ENCODE data around the gene ZIC2. TPM values are rescaled to one million over a fixed set of nuclear protein-coding genes. Genes with fewer than 3 reads are reported as not detected.

ZIC2 gene
- total and polyA plus RNA-seq, 2 donors = 0.05 to 0.30 TPM

- H3K27me3 ChIP-seq (ENCODE audit: control insufficient read depth in 2 of 2, insufficient read depth in 1 of 2, low read length in 1 of 2) = peaks cover 76 to 98% of the 10 kb centered on the region in 2 donors
- peaks cover 3 to 4% of the 10 kb centered on the region in 2 donors for H3K4me1 ChIP-seq (ENCODE audit: control insufficient read depth in 2 of 2, insufficient read depth in 2 of 2, low read length in 2 of 2)
- no peaks in the 10 kb centered on the region for H3K36me3 ChIP-seq (ENCODE audit: control insufficient read depth in 2 of 2, insufficient read depth in 2 of 2, low read length in 1 of 2)
- WGBS = 3% methylated on average over 68 of the region's 68 CpGs
- peaks cover 0 to 16% of the 10 kb centered on the region in 2 donors for H3K9me3 ChIP-seq (ENCODE audit: control insufficient read depth in 2 of 2, insufficient read depth in 1 of 2, low read length in 1 of 2)
- DNase-seq (ENCODE audit: low read depth in 6 of 9, low spot score in 9 of 9) = no peak
- H3K4me3 ChIP-seq (ENCODE audit: low read length in 2 of 2) = no peak overlapping the region
- H3K27ac ChIP-seq (ENCODE audit: low read depth in 1 of 2, low read length in 1 of 2) = no peak overlapping the region
Observed at GRCh38 chr13:99956473-99957349, 24.9 kb upstream of the ZIC2 start.

DNA sequence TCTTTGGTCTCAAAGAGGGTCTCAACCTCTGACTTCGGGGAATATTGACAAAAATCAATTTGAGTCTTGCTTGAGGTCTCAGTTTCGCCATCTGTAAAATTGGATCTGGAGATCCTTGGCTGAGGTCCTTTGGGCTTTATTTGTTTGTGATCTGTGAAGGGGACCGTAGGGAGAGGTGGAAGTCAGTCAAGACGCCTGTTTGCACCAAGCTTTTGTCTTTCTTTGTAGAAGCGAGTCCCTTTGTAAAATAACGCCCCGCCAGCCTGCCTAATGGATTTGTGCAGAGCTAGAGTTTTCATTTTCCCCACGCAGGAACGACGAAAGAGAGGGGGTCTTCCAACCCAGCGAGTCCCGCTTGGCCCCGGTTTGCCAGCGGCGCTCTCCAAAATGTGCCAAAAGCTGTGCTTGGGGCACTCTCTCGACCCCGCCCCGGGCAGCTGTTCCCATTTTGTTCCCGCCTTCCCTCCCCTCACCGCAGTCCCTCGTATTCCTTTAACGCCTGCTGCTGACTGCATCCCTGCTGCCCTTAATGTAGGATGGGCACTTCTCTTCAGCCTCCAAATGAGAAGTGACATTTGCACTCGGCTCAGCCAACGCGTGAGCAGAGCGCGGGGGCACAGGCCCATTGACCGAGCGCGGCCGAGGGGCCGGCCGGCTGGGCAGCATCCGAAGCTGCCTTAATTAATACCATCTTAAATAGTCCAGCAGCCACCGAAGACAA, 23.0 kb upstream of the ZIC2 start:
- DNase-seq (ENCODE audit: low read depth in 6 of 9, low spot score in 9 of 9) = no peak
- H3K36me3 ChIP-seq (ENCODE audit: control insufficient read depth in 2 of 2, insufficient read depth in 2 of 2, low read length in 1 of 2) = no peaks in the 10 kb centered on the region
- no peak overlapping the region for H3K27ac ChIP-seq (ENCODE audit: low read depth in 1 of 2, low read length in 1 of 2)
- no peak overlapping the region for H3K4me3 ChIP-seq (ENCODE audit: low read length in 2 of 2)
- peaks cover 3 to 4% of the 10 kb centered on the region in 2 donors for H3K4me1 ChIP-seq (ENCODE audit: control insufficient read depth in 2 of 2, insufficient read depth in 2 of 2, low read length in 2 of 2)
- H3K9me3 ChIP-seq (ENCODE audit: control insufficient read depth in 2 of 2, insufficient read depth in 1 of 2, low read length in 1 of 2) = peaks cover 0 to 16% of the 10 kb centered on the region in 2 donors
- peaks cover 87 to 97% of the 10 kb centered on the region in 2 donors for H3K27me3 ChIP-seq (ENCODE audit: control insufficient read depth in 2 of 2, insufficient read depth in 1 of 2, low read length in 1 of 2)
- 13% methylated on average over 35 of the region's 35 CpGs for WGBS

DNA sequence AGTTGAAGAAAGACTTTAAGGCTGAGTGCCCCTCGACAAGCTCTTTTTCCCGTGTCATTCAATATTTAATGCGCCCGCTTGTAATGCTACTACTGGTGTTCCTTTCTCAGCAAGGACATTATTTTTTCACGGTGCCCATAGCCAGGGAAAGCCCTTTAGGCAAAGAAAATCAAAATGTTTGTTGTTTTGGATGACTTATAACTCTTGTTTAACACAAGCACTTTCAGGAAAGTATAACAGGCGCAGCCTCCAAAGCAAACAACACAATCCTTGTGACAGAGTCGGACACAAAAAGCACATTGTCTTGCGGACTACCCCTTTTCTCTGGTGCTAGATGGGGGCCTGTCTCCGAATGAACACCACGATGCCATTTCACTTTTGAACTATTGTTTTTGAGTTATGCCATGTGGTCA, 22.5 kb upstream of the ZIC2 start:
- Histone ChIP-seq H3K27me3 (ENCODE audit: control insufficient read depth in 2 of 2, insufficient read depth in 1 of 2, low read length in 1 of 2) (peaks cover 86 to 97% of the 10 kb centered on the region in 2 donors), H3K27ac (ENCODE audit: low read depth in 1 of 2, low read length in 1 of 2) (no peak overlapping the region), H3K36me3 (ENCODE audit: control insufficient read depth in 2 of 2, insufficient read depth in 2 of 2, low read length in 1 of 2) (no peaks in the 10 kb centered on the region), H3K4me1 (ENCODE audit: control insufficient read depth in 2 of 2, insufficient read depth in 2 of 2, low read length in 2 of 2) (peaks cover 3 to 4% of the 10 kb centered on the region in 2 donors), H3K4me3 (ENCODE audit: low read length in 2 of 2) (no peak overlapping the region), H3K9me3 (ENCODE audit: control insufficient read depth in 2 of 2, insufficient read depth in 1 of 2, low read length in 1 of 2) (peaks cover 0 to 16% of the 10 kb centered on the region in 2 donors)
- no peak for DNase-seq (ENCODE audit: low read depth in 6 of 9, low spot score in 9 of 9)
- 16% methylated on average over 10 of the region's 10 CpGs for WGBS

GRCh38 chr13:99959540-99960230, 21.9 kb upstream of the ZIC2 start:
- peaks cover 3 to 4% of the 10 kb centered on the region in 2 donors for H3K4me1 ChIP-seq (ENCODE audit: control insufficient read depth in 2 of 2, insufficient read depth in 2 of 2, low read length in 2 of 2)
- whole genome bisulfite sequencing = 6% methylated on average over 49 of the region's 49 CpGs
- no peaks in the 10 kb centered on the region for H3K36me3 ChIP-seq (ENCODE audit: control insufficient read depth in 2 of 2, insufficient read depth in 2 of 2, low read length in 1 of 2)
- H3K9me3 ChIP-seq (ENCODE audit: control insufficient read depth in 2 of 2, insufficient read depth in 1 of 2, low read length in 1 of 2) = peaks cover 0 to 16% of the 10 kb centered on the region in 2 donors
- H3K4me3 ChIP-seq (ENCODE audit: low read length in 2 of 2) = no peak overlapping the region
- peaks cover 84 to 96% of the 10 kb centered on the region in 2 donors for H3K27me3 ChIP-seq (ENCODE audit: control insufficient read depth in 2 of 2, insufficient read depth in 1 of 2, low read length in 1 of 2)
- no peak for DNase-seq (ENCODE audit: low read depth in 6 of 9, low spot score in 9 of 9)
- H3K27ac ChIP-seq (ENCODE audit: low read depth in 1 of 2, low read length in 1 of 2) = no peak overlapping the region

DNA sequence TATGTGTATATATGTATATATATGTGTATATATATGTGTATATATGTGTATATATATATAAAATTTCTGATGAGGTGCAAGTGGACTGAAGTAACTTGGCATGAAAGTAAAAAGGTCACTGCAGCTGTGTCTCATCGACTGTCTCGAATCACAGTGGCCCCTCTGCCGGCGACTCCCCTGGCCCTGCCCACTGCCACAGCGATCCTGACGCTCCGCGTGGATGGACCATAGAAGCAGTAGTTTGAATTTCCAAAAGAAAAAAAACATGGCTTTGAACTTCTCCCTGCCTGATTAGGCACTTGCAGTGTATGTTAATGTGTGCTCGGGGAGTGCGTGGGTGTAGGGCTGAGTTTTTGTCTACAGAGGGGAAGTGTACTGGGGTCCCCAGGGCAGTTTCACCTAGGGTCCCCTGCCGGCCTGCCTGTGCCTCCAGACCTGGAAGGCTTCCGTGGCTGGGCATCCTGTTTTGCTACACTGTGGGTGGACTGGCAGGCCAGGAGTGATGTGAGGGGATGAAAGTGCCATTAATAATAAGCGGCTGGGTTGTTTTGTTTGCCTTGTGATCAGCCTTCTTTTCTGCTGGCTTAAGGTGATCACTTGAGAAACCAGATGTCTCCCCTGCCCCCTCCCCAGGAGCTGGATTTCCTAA, 20.8 kb upstream of the ZIC2 start:
- H3K4me3 ChIP-seq (ENCODE audit: low read length in 2 of 2) = no peak overlapping the region
- peaks cover under 1 to 3% of the 10 kb centered on the region in 2 donors for H3K4me1 ChIP-seq (ENCODE audit: control insufficient read depth in 2 of 2, insufficient read depth in 2 of 2, low read length in 2 of 2)
- H3K27ac ChIP-seq (ENCODE audit: low read depth in 1 of 2, low read length in 1 of 2) = no peak overlapping the region
- H3K9me3 ChIP-seq (ENCODE audit: control insufficient read depth in 2 of 2, insufficient read depth in 1 of 2, low read length in 1 of 2) = peaks cover 0 to 16% of the 10 kb centered on the region in 2 donors
- DNase-seq (ENCODE audit: low read depth in 6 of 9, low spot score in 9 of 9) = no peak
- 12% methylated on average over 13 of the region's 13 CpGs for WGBS
- H3K27me3 ChIP-seq (ENCODE audit: control insufficient read depth in 2 of 2, insufficient read depth in 1 of 2, low read length in 1 of 2) = peaks cover 84 to 96% of the 10 kb centered on the region in 2 donors
- H3K36me3 ChIP-seq (ENCODE audit: control insufficient read depth in 2 of 2, insufficient read depth in 2 of 2, low read length in 1 of 2) = no peaks in the 10 kb centered on the region

DNA sequence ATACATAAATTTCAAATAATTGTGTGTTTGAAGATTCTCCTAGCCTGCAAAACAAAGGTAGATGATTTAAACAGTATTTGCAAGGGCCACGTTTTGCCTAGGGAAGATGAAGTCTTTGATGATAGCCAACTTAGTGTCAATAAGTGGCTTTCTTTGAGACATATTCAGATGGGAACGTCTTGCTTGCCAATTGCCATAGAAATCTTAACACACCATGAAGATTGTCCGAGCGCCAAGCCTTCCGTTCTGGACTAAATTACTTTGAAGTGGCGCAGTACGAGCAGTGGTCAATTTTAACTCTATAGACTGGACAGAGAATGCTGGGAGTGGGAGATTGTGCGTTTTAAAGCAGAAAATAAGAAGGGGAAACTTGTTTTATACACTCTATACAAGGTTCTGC, 19.9 kb upstream of the ZIC2 start:
- H3K4me1 ChIP-seq (ENCODE audit: control insufficient read depth in 2 of 2, insufficient read depth in 2 of 2, low read length in 2 of 2) = peaks cover 0 to 3% of the 10 kb centered on the region in 2 donors
- H3K27ac ChIP-seq (ENCODE audit: low read depth in 1 of 2, low read length in 1 of 2) = no peak overlapping the region
- peaks cover 84 to 96% of the 10 kb centered on the region in 2 donors for H3K27me3 ChIP-seq (ENCODE audit: control insufficient read depth in 2 of 2, insufficient read depth in 1 of 2, low read length in 1 of 2)
- WGBS = 62% methylated on average over 8 of the region's 8 CpGs
- no peaks in the 10 kb centered on the region for H3K36me3 ChIP-seq (ENCODE audit: control insufficient read depth in 2 of 2, insufficient read depth in 2 of 2, low read length in 1 of 2)
- DNase-seq (ENCODE audit: low read depth in 6 of 9, low spot score in 9 of 9) = no peak
- no peak overlapping the region for H3K4me3 ChIP-seq (ENCODE audit: low read length in 2 of 2)
- peaks cover 0 to 10% of the 10 kb centered on the region in 2 donors for H3K9me3 ChIP-seq (ENCODE audit: control insufficient read depth in 2 of 2, insufficient read depth in 1 of 2, low read length in 1 of 2)

GRCh38 chr13:99962242-99962641, 19.3 kb upstream of the ZIC2 start:
- Histone ChIP-seq H3K4me1 (ENCODE audit: control insufficient read depth in 2 of 2, insufficient read depth in 2 of 2, low read length in 2 of 2) (peaks cover 0 to 3% of the 10 kb centered on the region in 2 donors), H3K27ac (ENCODE audit: low read depth in 1 of 2, low read length in 1 of 2) (no peak overlapping the region), H3K9me3 (ENCODE audit: control insufficient read depth in 2 of 2, insufficient read depth in 1 of 2, low read length in 1 of 2) (peaks cover 0 to 10% of the 10 kb centered on the region in 2 donors), H3K36me3 (ENCODE audit: control insufficient read depth in 2 of 2, insufficient read depth in 2 of 2, low read length in 1 of 2) (no peaks in the 10 kb centered on the region), H3K4me3 (ENCODE audit: low read length in 2 of 2) (no peak overlapping the region), H3K27me3 (ENCODE audit: control insufficient read depth in 2 of 2, insufficient read depth in 1 of 2, low read length in 1 of 2) (peaks cover 79 to 96% of the 10 kb centered on the region in 2 donors)
- no peak for DNase-seq (ENCODE audit: low read depth in 6 of 9, low spot score in 9 of 9)
- WGBS = 87% methylated on average over 1 of the region's 1 CpG

DNA sequence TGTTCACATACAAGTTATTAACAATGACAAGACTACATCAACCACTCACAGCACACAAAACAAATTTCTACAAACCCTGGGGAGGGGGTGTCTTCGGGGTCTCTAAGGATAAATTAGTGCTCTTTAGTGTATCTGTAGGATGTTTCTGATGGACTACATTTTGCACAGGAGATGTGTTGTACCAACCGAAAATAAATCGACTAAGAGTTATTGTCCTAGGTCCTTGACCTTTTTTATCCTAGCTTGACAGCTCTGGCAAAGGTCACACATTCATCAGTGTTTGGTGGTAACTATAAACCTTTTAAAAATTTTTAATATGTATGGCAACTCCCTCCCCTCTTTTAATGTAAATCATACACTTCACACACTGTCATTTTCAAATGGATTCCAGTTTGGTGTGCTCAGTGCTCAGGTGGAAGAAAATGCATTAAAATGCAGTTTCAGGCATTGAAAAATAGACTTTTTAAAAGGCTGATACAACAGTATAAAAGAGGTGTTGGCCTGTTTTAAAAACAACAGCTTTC, 17.7 kb upstream of the ZIC2 start:
- peaks cover 76 to 96% of the 10 kb centered on the region in 2 donors for H3K27me3 ChIP-seq (ENCODE audit: control insufficient read depth in 2 of 2, insufficient read depth in 1 of 2, low read length in 1 of 2)
- 83% methylated on average over 3 of the region's 3 CpGs for WGBS

More for the DNA sequence above, 17.7 kb upstream of the ZIC2 start:
- peaks cover 0 to 4% of the 10 kb centered on the region in 2 donors for H3K4me1 ChIP-seq (ENCODE audit: control insufficient read depth in 2 of 2, insufficient read depth in 2 of 2, low read length in 2 of 2)
- H3K36me3 ChIP-seq (ENCODE audit: control insufficient read depth in 2 of 2, insufficient read depth in 2 of 2, low read length in 1 of 2) = no peaks in the 10 kb centered on the region
- no peak overlapping the region for H3K4me3 ChIP-seq (ENCODE audit: low read length in 2 of 2)
- DNase-seq (ENCODE audit: low read depth in 6 of 9, low spot score in 9 of 9) = no peak
- H3K9me3 ChIP-seq (ENCODE audit: control insufficient read depth in 2 of 2, insufficient read depth in 1 of 2, low read length in 1 of 2) = peaks cover 2 to 5% of the 10 kb centered on the region in 2 donors
- H3K27ac ChIP-seq (ENCODE audit: low read depth in 1 of 2, low read length in 1 of 2) = no peak overlapping the region
